H1 (cell line): ENCODE measurements around the gene TFF2. TPM values are rescaled to one million over a fixed set of nuclear protein-coding genes. Genes with fewer than 3 reads are reported as not detected.

Experiments
- CTCF ChIA-PET: fragments of 300-600 bp; sonication (Branson Sonifier 250); formaldehyde crosslinking; loops from one replicate; lab custom pipeline; 2021; ENCODE audit not compliant: partially characterized antibody; lab: Charles Lee
- POLR2A ChIA-PET: fragments of 300-600 bp; sonication (Branson Sonifier 250); formaldehyde crosslinking; loops from one replicate; lab custom pipeline; 2021; ENCODE audit warnings: inconsistent platforms; ENCODE audit not compliant: partially characterized antibody; lab: Charles Lee
- DNase-seq, 2 experiments: peaks; one replicate each; pipeline versions ENCODE4 v3.0.0 to v3.0.0-alpha.2; 2010 to 2022; ENCODE audit warnings: low spot score in 2 of 2, low read depth in 1 of 2, mixed read lengths in 1 of 2
- FAIRE-seq: peaks from 2 replicates; lab custom pipeline; 2011; peaks lifted over from hg19 to GRCh38; lab: Jason Lieb, UNC
- H2AFZ ChIP-seq: 2 replicates; pipeline ENCODE4 v1.8.1; 2012; ENCODE audit warnings: low read length, inconsistent platforms
- H2AK5ac ChIP-seq: 2 replicates; pipeline ENCODE4 v1.6.1; 2013; ENCODE audit warnings: low read depth, low read length
- H2BK120ac ChIP-seq: replicated peaks from 2 replicates; pipeline ENCODE3; 2013; ENCODE audit warnings: low read depth, low read length, inconsistent platforms
- H2BK12ac ChIP-seq: 2 replicates; pipeline ENCODE4 v1.6.1; 2013; ENCODE audit warnings: low read depth, low read length
- H2BK15ac ChIP-seq: 2 replicates; pipeline ENCODE4 v1.6.1; 2013; ENCODE audit warnings: low read length
- H2BK20ac ChIP-seq: 2 replicates; pipeline ENCODE4 v1.6.1; 2013; ENCODE audit warnings: low read length
- H2BK5ac ChIP-seq: 2 replicates; pipeline ENCODE4 v1.6.1; 2013; ENCODE audit warnings: low read depth, low read length
- H3K14ac ChIP-seq: 2 replicates; pipeline ENCODE4 v1.6.1; 2013; ENCODE audit warnings: inconsistent platforms; ENCODE audit not compliant: insufficient read length
- H3K18ac ChIP-seq: 2 replicates; pipeline ENCODE4 v1.6.1; 2013; ENCODE audit warnings: low read length; ENCODE audit errors: extremely low read depth
- H3K23ac ChIP-seq: 2 replicates; pipeline ENCODE4 v1.6.1; 2013; ENCODE audit warnings: inconsistent platforms; ENCODE audit not compliant: insufficient read length
- H3K23me2 ChIP-seq: 2 replicates; pipeline ENCODE4 v1.6.1; 2013; ENCODE audit warnings: low read depth, low read length
- H3K27ac ChIP-seq: 2 replicates; pipeline ENCODE4 v1.6.1; 2011; ENCODE audit warnings: low read depth, low read length, inconsistent platforms
- H3K27me3 ChIP-seq, 4 experiments: replicated peaks in 1 of 4; 1 replicate in 1 of 4; 2 replicates in 3 of 4; pipeline versions ENCODE4 v1.6.1 to v1.8.1; 2011 to 2013; ENCODE audit warnings: low read length in 3 of 4, mild to moderate bottlenecking in 3 of 4, inconsistent platforms in 2 of 4, mixed read lengths in 2 of 4, moderate library complexity in 1 of 4; ENCODE audit not compliant: control insufficient read depth in 3 of 4, insufficient read depth in 3 of 4; ENCODE audit errors: extremely low read depth in 1 of 4
- H3K36me3 ChIP-seq, 4 experiments: 2 replicates each; pipeline versions ENCODE4 v1.6.1 to v1.8.1; 2011 to 2013; ENCODE audit warnings: mild to moderate bottlenecking in 4 of 4, low read length in 3 of 4, moderate library complexity in 2 of 4, control low read depth in 1 of 4, inconsistent platforms in 1 of 4; ENCODE audit not compliant: insufficient read depth in 4 of 4, control insufficient read depth in 2 of 4
- H3K4ac ChIP-seq: replicated peaks from 2 replicates; pipeline ENCODE3; 2013; ENCODE audit warnings: low read length, low read depth, mixed read lengths, inconsistent platforms; ENCODE audit not compliant: insufficient read length
- H3K4me1 ChIP-seq, 4 experiments: replicated peaks in 1 of 4; 1 replicate in 1 of 4; 2 replicates in 3 of 4; pipeline versions ENCODE4 v1.6.1 to v1.8.1; 2011 to 2013; ENCODE audit warnings: low read length in 3 of 4, inconsistent platforms in 2 of 4, mixed read lengths in 1 of 4; ENCODE audit not compliant: insufficient read depth in 4 of 4, control insufficient read depth in 3 of 4
- H3K4me2 ChIP-seq, 2 experiments: 2 replicates each; pipeline versions ENCODE4 v1.6.1 to v1.8.1; 2011 to 2013; ENCODE audit warnings: low read depth in 2 of 2, low read length in 2 of 2, control low read depth in 1 of 2, inconsistent platforms in 1 of 2, mild to moderate bottlenecking in 1 of 2; ENCODE audit not compliant: insufficient read depth in 1 of 2
- H3K4me3 ChIP-seq, 4 experiments: fragments of 200-600, 300-600 bp in 1 of 4; sonication (generic), shearing (Covaris generic), sonication (Bioruptor Twin) in 1 of 4; 2 replicates each; pipeline versions ENCODE4 v1.5.1 to v1.8.1; 2011 to 2016; ENCODE audit warnings: low read length in 4 of 4, low read depth in 3 of 4, control low read depth in 2 of 4, inconsistent platforms in 2 of 4, mild to moderate bottlenecking in 2 of 4, mixed read lengths in 1 of 4, moderate library complexity in 1 of 4; ENCODE audit not compliant: insufficient read depth in 2 of 4; ENCODE audit errors: extremely low read depth in 1 of 4
- H3K56ac ChIP-seq: replicated peaks from 2 replicates; pipeline ENCODE3; 2013; ENCODE audit warnings: low read depth, mild to moderate bottlenecking, mixed read lengths, low read length, inconsistent platforms; ENCODE audit not compliant: insufficient read length
- H3K79me1 ChIP-seq: 2 replicates; pipeline ENCODE4 v1.6.1; 2013; ENCODE audit warnings: low read depth, low read length, control low read depth
- H3K79me2 ChIP-seq, 2 experiments: 2 replicates each; pipeline versions ENCODE4 v1.6.1 to v1.8.1; 2012 to 2013; ENCODE audit warnings: low read length in 2 of 2, mild to moderate bottlenecking in 2 of 2, inconsistent platforms in 1 of 2; ENCODE audit not compliant: insufficient read depth in 2 of 2, control insufficient read depth in 1 of 2
- H3K9ac ChIP-seq, 4 experiments: replicated peaks in 1 of 4; 1 replicate in 1 of 4; 2 replicates in 3 of 4; pipeline versions ENCODE4 v1.6.1 to v1.8.1; 2011 to 2013; ENCODE audit warnings: low read depth in 3 of 4, low read length in 3 of 4, control low read depth in 2 of 4, mild to moderate bottlenecking in 2 of 4, moderate library complexity in 2 of 4, inconsistent platforms in 1 of 4; ENCODE audit errors: extremely low read depth in 1 of 4
- H3K9me3 ChIP-seq, 2 experiments: 2 replicates each; pipeline versions ENCODE4 v1.6.1 to v1.8.1; 2012 to 2013; ENCODE audit warnings: mild to moderate bottlenecking in 2 of 2, moderate library complexity in 2 of 2, control low read depth in 1 of 2, inconsistent platforms in 1 of 2, low read depth in 1 of 2, low read length in 1 of 2, mixed read lengths in 1 of 2; ENCODE audit not compliant: insufficient read depth in 2 of 2
- H4K20me1 ChIP-seq, 2 experiments: replicated peaks in 1 of 2; 2 replicates each; pipeline versions ENCODE3 to v1.8.1; 2011 to 2013; ENCODE audit warnings: inconsistent platforms in 2 of 2, low read length in 2 of 2, mild to moderate bottlenecking in 1 of 2; ENCODE audit not compliant: insufficient read depth in 2 of 2, control insufficient read depth in 1 of 2
- H4K5ac ChIP-seq: 2 replicates; pipeline ENCODE4 v1.6.1; 2013; ENCODE audit warnings: low read length, low read depth, mixed read lengths, inconsistent platforms; ENCODE audit not compliant: insufficient read length
- H4K8ac ChIP-seq: 2 replicates; pipeline ENCODE4 v1.8.0; 2013; ENCODE audit warnings: mild to moderate bottlenecking, moderate library complexity, low read length, inconsistent platforms; ENCODE audit not compliant: insufficient read depth; ENCODE audit errors: extremely low read depth
- H4K91ac ChIP-seq: replicated peaks from 2 replicates; pipeline ENCODE3; 2013; ENCODE audit warnings: low read length, mixed read lengths, inconsistent platforms; ENCODE audit not compliant: insufficient read length
- CHD1 ChIP-seq: IDR thresholded peaks from 2 replicates; pipeline ENCODE4 v1.6.1; 2012; ENCODE audit warnings: low read depth, low read length, improper control_type of control experiment
- WGBS, 2 experiments: shearing (Covaris generic) in 1 of 2; methylation state at CpG; one replicate each; pipeline versions ENCODE4 v1.1.6 to v1.1.7; 2013 to 2015; ENCODE audit warnings: low lambda C conversion rate in 2 of 2, mixed read lengths in 2 of 2, inconsistent platforms in 1 of 2, low coverage in 1 of 2, missing lambda C conversion rate in 1 of 2; ENCODE audit not compliant: insufficient replicate concordance in 2 of 2, insufficient coverage in 1 of 2, insufficient read length in 1 of 2; ENCODE audit errors: extremely low coverage in 1 of 2, missing lambda C conversion rate in 1 of 2; 5-methylcytosine and 5-hydroxymethylcytosine counted together
- polyA plus RNA-seq, 7 experiments: library from polyadenylated mRNA; depleted of rRNA in 3 of 7; stranded (reverse) in 5 of 7; unstranded in 2 of 7; fragments of >200 nt in 5 of 7; fragments of 200-250 nt in 2 of 7; gene quantifications; 1 replicate in 5 of 7; 2 replicates in 1 of 7; 4 replicates in 1 of 7; pipeline versions ENCODE4 v1.2.1 to v1.2.3, GENCODE V29; 2011 to 2013; ENCODE audit warnings: missing spikeins in 2 of 7, mixed read lengths in 2 of 7
- total RNA-seq: library from RNA; stranded (reverse); fragmentation: NEBNext Ultra II Directional; extraction: Animal tissue kit (Norgen Biotek cat#: 25700); gene quantifications from 2 replicates; pipeline ENCODE4 v1.2.1, GENCODE V29; 2021

Gene TFF2
- total and polyA plus RNA-seq, 2 of the 8 experiments (the other 6 are each of a cell fraction or from before 2014, with no cell fraction given) = not detected

GRCh38 chr21:42307106-42307505 lies 43.7 kb downstream of the TFF2 start:
- no peaks in the 10 kb centered on the region for H3K9me3 ChIP-seq
- WGBS, 2 experiments = 94% methylated on average over 4 of the region's 5 CpGs; no CpG with 5 or more reads in 1 of the 2 experiments
- H2BK15ac ChIP-seq = no peak overlapping the region
- H3K36me3 ChIP-seq = no peaks in the 10 kb centered on the region
- H4K5ac ChIP-seq = no peak overlapping the region
- H2BK20ac ChIP-seq = no peak overlapping the region
- H4K8ac ChIP-seq = no peak overlapping the region
- DNase-seq = no peak
- no peaks in the 10 kb centered on the region for H3K79me2 ChIP-seq
- no peak overlapping the region for H3K4ac ChIP-seq
- no peak for TF ChIP-seq CHD1
- TF ChIP-seq, all 59 proteins: peak for 0
- H3K14ac ChIP-seq = no peak overlapping the region
- H2BK120ac ChIP-seq = no peak overlapping the region
- CTCF ChIA-PET = interaction anchor here (0.7 to 2.0 kb wide), 3 partner anchors 11 to 162 kb away, joined by 3 to 5 read pairs (median 3); no protein-coding TSS in a partner anchor
- H3K4me2 ChIP-seq = no peak overlapping the region
- H2AFZ ChIP-seq = no peak overlapping the region
- H2AK5ac ChIP-seq = no peak overlapping the region
- no peak overlapping the region for H4K91ac ChIP-seq
- H3K4me3 ChIP-seq = no peak overlapping the region
- H2BK5ac ChIP-seq = no peak overlapping the region
- FAIRE-seq = no peak
- H2BK12ac ChIP-seq = peak overlapping the region; percentile 27; the same call in 1 of the 2 replicates
- H3K27ac ChIP-seq = no peak overlapping the region
- POLR2A ChIA-PET = no interaction called here
- H3K79me1 ChIP-seq = no peaks in the 10 kb centered on the region
- no peak overlapping the region for H3K23ac ChIP-seq
- no peaks in the 10 kb centered on the region; the same call in 1 of the 2 replicates for H3K23me2 ChIP-seq
- H3K18ac ChIP-seq = no peak overlapping the region
- no peak overlapping the region for H3K9ac ChIP-seq
- no peaks in the 10 kb centered on the region for H4K20me1 ChIP-seq
- H3K56ac ChIP-seq = no peak overlapping the region
- H3K27me3 ChIP-seq = peaks cover 0 to 7% (median 3%) of the 10 kb centered on the region in 4 experiments; a peak in 2 of 7 replicates
- peaks cover 0 to 5% (median under 1%) of the 10 kb centered on the region in 4 experiments; a peak in 4 of 7 replicates for H3K4me1 ChIP-seq
